Endodermal cell (in vitro differentiated cells): ENCODE measurements around the gene SETD9. TPM values are rescaled to one million over a fixed set of nuclear protein-coding genes. Genes with fewer than 3 reads are reported as not detected.

Experiments used
- DNase-seq: peaks from one replicate; pipeline ENCODE4 v3.0.0-alpha.2; 2017
- H3K27ac ChIP-seq: 2 replicates; pipeline ENCODE4 v1.5.1; 2013; ENCODE audit warnings: mild to moderate bottlenecking, low read depth, low read length, moderate library complexity
- H3K27me3 ChIP-seq: 2 replicates; pipeline ENCODE4 v1.6.1; 2013; ENCODE audit warnings: mild to moderate bottlenecking, low read length, moderate library complexity; ENCODE audit not compliant: insufficient read depth, control insufficient read depth, poor library complexity, severe bottlenecking
- H3K36me3 ChIP-seq: 2 replicates; pipeline ENCODE4 v1.7.0; 2013; ENCODE audit warnings: mild to moderate bottlenecking, low read length, moderate library complexity; ENCODE audit not compliant: control insufficient read depth, insufficient read depth
- H3K4me1 ChIP-seq: one replicate; pipeline ENCODE4 v1.7.0; 2013; ENCODE audit warnings: low read length; ENCODE audit not compliant: control insufficient read depth, insufficient read depth
- H3K4me3 ChIP-seq: 2 replicates; pipeline ENCODE4 v1.5.1; 2013; ENCODE audit warnings: mild to moderate bottlenecking, low read length, moderate library complexity
- H3K9ac ChIP-seq: 2 replicates; pipeline ENCODE4 v1.6.1; 2013; ENCODE audit warnings: mild to moderate bottlenecking, low read length, moderate library complexity; ENCODE audit not compliant: poor library complexity, severe bottlenecking; ENCODE audit errors: extremely low read depth
- H3K9me3 ChIP-seq: 2 replicates; pipeline ENCODE4 v1.6.1; 2013; ENCODE audit warnings: mild to moderate bottlenecking, low read length, moderate library complexity; ENCODE audit not compliant: control insufficient read depth
- H3K27ac Mint-ChIP-seq: 2 replicates; pipeline ENCODE4 v1.8.0; 2020; ENCODE audit warnings: mixed read lengths
- H3K27me3 Mint-ChIP-seq: 2 replicates; pipeline ENCODE4 v1.8.0; 2021; ENCODE audit warnings: mild to moderate bottlenecking, mixed read lengths; ENCODE audit not compliant: insufficient read depth
- H3K36me3 Mint-ChIP-seq: 2 replicates; pipeline ENCODE4 v1.8.0; 2020; ENCODE audit warnings: low read depth, mixed read lengths
- H3K4me1 Mint-ChIP-seq: 2 replicates; pipeline ENCODE4 v1.8.0; 2020; ENCODE audit warnings: mixed read lengths
- H3K4me3 Mint-ChIP-seq: 2 replicates; pipeline ENCODE4 v1.8.0; 2020; ENCODE audit warnings: mild to moderate bottlenecking, moderate library complexity, mixed read lengths
- H3K9me3 Mint-ChIP-seq: 2 replicates; pipeline ENCODE4 v1.8.0; 2020; ENCODE audit warnings: mild to moderate bottlenecking, mixed read lengths
- WGBS, 2 experiments: methylation state at CpG; one replicate each; pipeline versions ENCODE4 v1.1.5 to v1.1.7; 2013; ENCODE audit warnings: missing lambda C conversion rate in 2 of 2, mixed read lengths in 1 of 2; ENCODE audit not compliant: insufficient coverage in 1 of 2, insufficient read length in 1 of 2; 5-methylcytosine and 5-hydroxymethylcytosine counted together
- total RNA-seq, 2 donors: library from RNA; stranded (reverse); fragmentation: NEBNext Ultra II Directional in 1 of 2; extraction: Animal tissue kit (Norgen Biotek cat#: 25700) in 1 of 2; gene quantifications; 2 replicates in 1 of 2; 3 replicates in 1 of 2; pipeline ENCODE4 v1.2.1, GENCODE V29; 2021
- TF ChIP-seq, protein P1 (sequence below): fragments of 200-600 bp; sonication (generic); conservative IDR thresholded peaks from 2 replicates; pipeline ENCODE4 v1.5.0; 2021; ENCODE audit warnings: antibody characterized with exemption, mild to moderate bottlenecking

The SETD9 gene
- total RNA-seq, 2 donors from 2014 or later: 5.0 to 14.9 TPM

- H3K27me3 ChIP-seq: no peaks in the 10 kb centered on the region
- H3K9ac ChIP-seq: peak overlapping the region; percentile 84
- H3K36me3 Mint-ChIP-seq: peaks cover 7% of the 10 kb centered on the region
- no peak for DNase-seq
- H3K27ac ChIP-seq: peak overlapping the region; percentile 97
- TF ChIP-seq, protein P1, sequence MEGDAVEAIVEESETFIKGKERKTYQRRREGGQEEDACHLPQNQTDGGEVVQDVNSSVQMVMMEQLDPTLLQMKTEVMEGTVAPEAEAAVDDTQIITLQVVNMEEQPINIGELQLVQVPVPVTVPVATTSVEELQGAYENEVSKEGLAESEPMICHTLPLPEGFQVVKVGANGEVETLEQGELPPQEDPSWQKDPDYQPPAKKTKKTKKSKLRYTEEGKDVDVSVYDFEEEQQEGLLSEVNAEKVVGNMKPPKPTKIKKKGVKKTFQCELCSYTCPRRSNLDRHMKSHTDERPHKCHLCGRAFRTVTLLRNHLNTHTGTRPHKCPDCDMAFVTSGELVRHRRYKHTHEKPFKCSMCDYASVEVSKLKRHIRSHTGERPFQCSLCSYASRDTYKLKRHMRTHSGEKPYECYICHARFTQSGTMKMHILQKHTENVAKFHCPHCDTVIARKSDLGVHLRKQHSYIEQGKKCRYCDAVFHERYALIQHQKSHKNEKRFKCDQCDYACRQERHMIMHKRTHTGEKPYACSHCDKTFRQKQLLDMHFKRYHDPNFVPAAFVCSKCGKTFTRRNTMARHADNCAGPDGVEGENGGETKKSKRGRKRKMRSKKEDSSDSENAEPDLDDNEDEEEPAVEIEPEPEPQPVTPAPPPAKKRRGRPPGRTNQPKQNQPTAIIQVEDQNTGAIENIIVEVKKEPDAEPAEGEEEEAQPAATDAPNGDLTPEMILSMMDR: no peak
- H3K4me1 Mint-ChIP-seq: peaks cover 14% of the 10 kb centered on the region
- peaks cover 9% of the 10 kb centered on the region for H3K9me3 ChIP-seq
- H3K27me3 Mint-ChIP-seq: peaks cover 3% of the 10 kb centered on the region
- H3K4me3 ChIP-seq: peak overlapping the region; percentile 75
- peak overlapping the region; percentile 82 for H3K4me3 Mint-ChIP-seq
- H3K9me3 Mint-ChIP-seq: peaks cover 3% of the 10 kb centered on the region
- H3K27ac Mint-ChIP-seq: peak overlapping the region; percentile 97
- no peaks in the 10 kb centered on the region for H3K4me1 ChIP-seq
- H3K36me3 ChIP-seq: no peaks in the 10 kb centered on the region
- 16% methylated on average over 11 to 19 of the region's 19 CpGs for WGBS, 2 experiments
Observed at GRCh38 chr5:56908942-56909293, 478 bp upstream of the SETD9 start.

- 24 to 25% methylated on average over 25 to 29 of the region's 29 CpGs for WGBS, 2 experiments
- H3K9ac ChIP-seq: peak overlapping the region; percentile 92
- TF ChIP-seq, protein P1: no peak
- H3K27me3 Mint-ChIP-seq: no peaks in the 10 kb centered on the region
- peak overlapping the region; percentile 94 for H3K27ac ChIP-seq
- H3K4me1 Mint-ChIP-seq: peaks cover 14% of the 10 kb centered on the region
- H3K4me3 ChIP-seq: peak overlapping the region; percentile 92
- peaks cover 9% of the 10 kb centered on the region for H3K9me3 ChIP-seq
- H3K27me3 ChIP-seq: no peaks in the 10 kb centered on the region
- H3K4me1 ChIP-seq: no peaks in the 10 kb centered on the region
- DNase-seq: peak; percentile 47
- H3K36me3 ChIP-seq: no peaks in the 10 kb centered on the region
- H3K4me3 Mint-ChIP-seq: peak overlapping the region; percentile 82
- H3K27ac Mint-ChIP-seq: peak overlapping the region; percentile 94
- peaks cover 9% of the 10 kb centered on the region for H3K36me3 Mint-ChIP-seq
- H3K9me3 Mint-ChIP-seq: no peaks in the 10 kb centered on the region
Observed at GRCh38 chr5:56910210-56910965, 992 bp downstream of the SETD9 start.

DNA sequence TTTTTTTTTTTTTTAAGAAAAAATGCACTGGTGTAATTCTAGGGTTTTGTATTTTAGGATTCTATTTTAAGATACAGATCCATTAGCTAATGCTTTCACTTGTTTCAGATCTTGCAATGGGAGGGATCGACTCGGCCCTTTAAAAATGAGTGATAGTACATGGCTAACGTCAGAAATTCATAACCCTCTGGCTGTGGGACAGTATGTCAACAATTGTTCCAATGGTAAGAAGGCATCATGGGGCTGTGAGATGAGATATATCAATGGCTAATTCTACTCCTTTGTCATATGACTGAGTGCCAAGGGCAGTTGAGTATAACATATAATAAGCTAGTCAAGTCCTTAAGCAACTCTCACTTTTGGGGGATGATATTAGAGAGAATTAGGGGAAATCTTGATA, 4.4 kb downstream of the SETD9 start:
- DNase-seq: no peak
- peaks cover 12% of the 10 kb centered on the region for H3K4me1 Mint-ChIP-seq
- H3K36me3 ChIP-seq: no peaks in the 10 kb centered on the region
- H3K4me3 Mint-ChIP-seq: no peak overlapping the region
- H3K27me3 ChIP-seq: no peaks in the 10 kb centered on the region
- 92 to 100% methylated on average over 3 of the region's 3 CpGs for WGBS, 2 experiments
- H3K9ac ChIP-seq: no peak overlapping the region
- no peaks in the 10 kb centered on the region for H3K4me1 ChIP-seq
- TF ChIP-seq, protein P1: no peak
- peaks cover 16% of the 10 kb centered on the region for H3K36me3 Mint-ChIP-seq
- H3K27ac Mint-ChIP-seq: no peak overlapping the region
- no peaks in the 10 kb centered on the region for H3K27me3 Mint-ChIP-seq
- H3K27ac ChIP-seq: no peak overlapping the region
- no peaks in the 10 kb centered on the region for H3K9me3 ChIP-seq
- no peaks in the 10 kb centered on the region for H3K9me3 Mint-ChIP-seq
- H3K4me3 ChIP-seq: no peak overlapping the region
